PC-9 (cell line): ENCODE results near the gene ANKRD10. TPM values are rescaled to one million over a fixed set of nuclear protein-coding genes. Genes with fewer than 3 reads are reported as not detected.

Source experiments
- BruUV-seq: library from RNA; stranded (reverse); fragments of 400-500 nt; replicated peaks from 2 replicates; lab custom pipeline; 2021; lab: Mats Ljungman, UMichigan
- CTCF ChIA-PET: fragments of 300-600 bp; sonication (Branson Sonifier 250); formaldehyde crosslinking; loops from one replicate; lab custom pipeline; 2022; ENCODE audit warnings: antibody characterized with exemption; lab: Charles Lee
- POLR2A ChIA-PET: fragments of 300-600 bp; sonication (Branson Sonifier 250); formaldehyde crosslinking; loops from one replicate; lab custom pipeline; 2022; ENCODE audit warnings: antibody characterized with exemption; ENCODE audit not compliant: unreplicated experiment; lab: Charles Lee
- DNase-seq, 2 experiments: peaks; one replicate each; pipeline versions ENCODE4 v3.0.0 to v3.0.0-alpha.2; 2015 to 2022; ENCODE audit warnings: mixed read lengths in 1 of 2
- H2AFZ ChIP-seq: fragments of 200-600 bp; sonication (generic); 2 replicates; pipeline ENCODE4 v1.8.1; 2017; ENCODE audit warnings: antibody characterized with exemption
- H3F3A ChIP-seq: fragments of 200-600 bp; sonication (generic); 2 replicates; pipeline ENCODE4 v1.8.1; 2017; ENCODE audit warnings: antibody characterized with exemption, mild to moderate bottlenecking, low read depth; ENCODE audit not compliant: insufficient read depth
- H3K27ac ChIP-seq: fragments of 200-600 bp; sonication (generic); 2 replicates; pipeline ENCODE4 v1.6.1; 2016; ENCODE audit warnings: mixed run types
- H3K27me3 ChIP-seq: fragments of 200-600 bp; sonication (generic); 2 replicates; pipeline ENCODE4 v1.6.1; 2016; ENCODE audit warnings: low read depth, mixed run types; ENCODE audit not compliant: insufficient read depth
- H3K36me3 ChIP-seq: fragments of 200-600 bp; sonication (generic); 2 replicates; pipeline ENCODE4 v1.6.1; 2016; ENCODE audit warnings: low read depth, mixed run types
- H3K4me1 ChIP-seq: fragments of 200-600 bp; sonication (generic); replicated peaks from 2 replicates; pipeline ENCODE4 v1.6.1; 2016; ENCODE audit warnings: mixed run types; ENCODE audit not compliant: insufficient read depth
- H3K4me2 ChIP-seq: fragments of 200-600 bp; sonication (generic); 2 replicates; pipeline ENCODE4 v1.6.1; 2017; ENCODE audit warnings: mixed run types
- H3K4me3 ChIP-seq: fragments of 200-600 bp; sonication (generic); 2 replicates; pipeline ENCODE4 v1.6.1; 2016; ENCODE audit warnings: mixed run types
- H3K79me2 ChIP-seq: fragments of 200-600 bp; sonication (generic); 2 replicates; pipeline ENCODE4 v1.6.1; 2017; ENCODE audit warnings: low read depth, mixed run types
- H3K9me2 ChIP-seq: fragments of 200-600 bp; sonication (generic); 2 replicates; pipeline ENCODE4 v1.8.1; 2017; ENCODE audit warnings: mild to moderate bottlenecking; ENCODE audit not compliant: insufficient read depth
- H3K9me3 ChIP-seq: fragments of 200-600 bp; sonication (generic); 2 replicates; pipeline ENCODE4 v1.8.1; 2016; ENCODE audit warnings: low read depth; ENCODE audit not compliant: insufficient read depth
- H4K20me1 ChIP-seq: fragments of 200-600 bp; sonication (generic); 2 replicates; pipeline ENCODE4 v1.8.1; 2017; ENCODE audit not compliant: insufficient read depth
- CTCF ChIP-seq: fragments of 200-600 bp; sonication (generic); conservative IDR thresholded peaks from 2 replicates; pipeline ENCODE4 v1.6.1; 2017; ENCODE audit warnings: mixed run types, antibody characterized with exemption, mild to moderate bottlenecking, moderate library complexity
- EZH2 ChIP-seq: fragments of 200-600 bp; sonication (generic); IDR thresholded peaks from 2 replicates; pipeline ENCODE4 v1.8.0; 2017; ENCODE audit warnings: antibody characterized with exemption, low read depth
- intact Hi-C: fragments of 100-400 bp; cut with micrococcal nuclease; formaldehyde crosslinking; loops from one replicate; pipeline ENCODE4 v1.10.0; 2022; ENCODE audit not compliant: unreplicated experiment
- total RNA-seq: library from RNA; stranded (reverse); gene quantifications from 2 replicates; pipeline ENCODE4 v1.2.3, GENCODE V29; 2021

ANKRD10 gene
- total RNA-seq, 1 experiment from 2014 or later: 155 TPM

GRCh38 chr13:110923086-110923485, 8.2 kb upstream of the ANKRD10 start:
- H3K27ac ChIP-seq: no peak overlapping the region
- no peaks in the 10 kb centered on the region for H3K79me2 ChIP-seq
- intact Hi-C loops: no loop called here
- no peak overlapping the region for H3K4me2 ChIP-seq
- H3K4me1 ChIP-seq: no peaks in the 10 kb centered on the region
- no peak overlapping the region for H2AFZ ChIP-seq
- H3K4me3 ChIP-seq: no peak overlapping the region
- no peaks in the 10 kb centered on the region for H3K9me2 ChIP-seq
- no peaks in the 10 kb centered on the region for H3F3A ChIP-seq
- ChIA-PET POLR2A (no interaction called here), CTCF (no interaction called here)
- H4K20me1 ChIP-seq: no peaks in the 10 kb centered on the region
- TF ChIP-seq EZH2 (no peak), CTCF (no peak)
- H3K9me3 ChIP-seq: no peaks in the 10 kb centered on the region
- H3K36me3 ChIP-seq: no peaks in the 10 kb centered on the region
- DNase-seq: no peak
- no TSS peak for BruUV-seq
- H3K27me3 ChIP-seq: peaks cover 20% of the 10 kb centered on the region; the same call in 1 of the 2 replicates

GRCh38 chr13:110922506-110922905, 7.6 kb upstream of the ANKRD10 start:
- POLR2A ChIA-PET: no interaction called here
- no peak overlapping the region for H3K27ac ChIP-seq
- peaks cover 18% of the 10 kb centered on the region; the same call in 1 of the 2 replicates for H3K27me3 ChIP-seq
- no TSS peak for BruUV-seq
- no peak for DNase-seq
- no peak overlapping the region for H2AFZ ChIP-seq
- H3K36me3 ChIP-seq: no peaks in the 10 kb centered on the region
- no peak for TF ChIP-seq CTCF
- TF ChIP-seq EZH2: no peak
- H3K9me2 ChIP-seq: no peaks in the 10 kb centered on the region
- H3K9me3 ChIP-seq: no peaks in the 10 kb centered on the region
- CTCF ChIA-PET: no interaction called here
- no peak overlapping the region for H3K4me3 ChIP-seq
- intact Hi-C loops: no loop called here
- H3K4me1 ChIP-seq: no peaks in the 10 kb centered on the region
- H3F3A ChIP-seq: no peaks in the 10 kb centered on the region
- H4K20me1 ChIP-seq: no peaks in the 10 kb centered on the region
- no peaks in the 10 kb centered on the region for H3K79me2 ChIP-seq
- H3K4me2 ChIP-seq: no peak overlapping the region

DNA sequence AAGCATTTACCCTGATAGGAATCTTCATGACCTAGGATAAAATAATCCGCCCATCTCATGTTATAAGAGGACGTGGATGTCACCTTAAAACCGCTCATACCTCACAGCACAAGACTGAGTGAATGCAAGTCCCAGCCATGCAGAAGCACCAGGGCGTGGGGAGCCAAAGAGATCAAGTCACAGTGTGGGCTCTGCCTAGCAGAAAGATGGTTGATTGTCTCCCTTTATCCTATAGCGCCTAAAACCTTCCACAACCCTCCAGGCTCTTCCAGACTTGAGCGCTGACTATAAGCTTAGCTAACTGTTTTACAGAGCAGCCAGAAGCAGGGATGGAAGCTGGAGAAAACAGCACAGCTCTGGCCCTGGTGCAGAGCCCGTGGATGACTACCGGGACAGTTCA, 6.8 kb upstream of the ANKRD10 start:
- Histone ChIP-seq H3K4me2 (no peak overlapping the region), H3K4me3 (no peak overlapping the region), H4K20me1 (no peaks in the 10 kb centered on the region), H3K9me2 (no peaks in the 10 kb centered on the region), H3K9me3 (no peaks in the 10 kb centered on the region), H3K36me3 (no peaks in the 10 kb centered on the region), H3K27ac (no peak overlapping the region), H3F3A (no peaks in the 10 kb centered on the region), H3K27me3 (peaks cover 13% of the 10 kb centered on the region; the same call in 1 of the 2 replicates), H3K4me1 (peaks cover 2% of the 10 kb centered on the region; the same call in 1 of the 2 replicates), H2AFZ (no peak overlapping the region), H3K79me2 (no peaks in the 10 kb centered on the region)
- ChIA-PET CTCF (no interaction called here), POLR2A (no interaction called here)
- intact Hi-C loops: no loop called here
- no peak for TF ChIP-seq CTCF
- TF ChIP-seq EZH2: no peak
- DNase-seq: no peak
- no TSS peak for BruUV-seq
